Measurements from ENCODE around the gene EEF1A2.
"Not testable (repeated sequence)": the region's sequence is repeated elsewhere in the genome, so short reads cannot be mapped to it uniquely, and the experiment has no call there.

The EEF1A2 gene

DNA sequence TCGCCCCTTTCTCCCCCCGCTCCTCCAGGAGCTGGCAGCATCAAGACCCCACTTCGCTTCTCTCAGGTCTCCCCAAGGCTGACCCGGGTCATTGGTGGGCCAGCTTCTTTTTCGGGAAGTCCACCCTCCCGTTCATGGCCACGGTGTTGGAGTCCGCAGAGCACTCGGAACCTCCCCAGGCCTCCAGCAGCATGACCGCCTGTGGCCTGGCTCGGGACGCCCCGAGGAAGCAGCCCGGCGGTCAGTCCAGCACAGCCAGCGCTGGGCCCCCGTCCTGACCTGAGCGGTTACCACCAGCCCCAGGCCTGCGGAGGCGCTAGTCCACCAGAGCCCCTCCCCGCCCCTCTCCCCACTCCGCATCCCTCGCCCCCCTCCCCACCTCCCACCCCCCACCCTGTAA, 22.7 kb upstream of the EEF1A2 start:
- DNase-seq (ENCODE audit: extremely low read depth in 1 of 2, low read depth in 1 of 2) = no peak

DNA sequence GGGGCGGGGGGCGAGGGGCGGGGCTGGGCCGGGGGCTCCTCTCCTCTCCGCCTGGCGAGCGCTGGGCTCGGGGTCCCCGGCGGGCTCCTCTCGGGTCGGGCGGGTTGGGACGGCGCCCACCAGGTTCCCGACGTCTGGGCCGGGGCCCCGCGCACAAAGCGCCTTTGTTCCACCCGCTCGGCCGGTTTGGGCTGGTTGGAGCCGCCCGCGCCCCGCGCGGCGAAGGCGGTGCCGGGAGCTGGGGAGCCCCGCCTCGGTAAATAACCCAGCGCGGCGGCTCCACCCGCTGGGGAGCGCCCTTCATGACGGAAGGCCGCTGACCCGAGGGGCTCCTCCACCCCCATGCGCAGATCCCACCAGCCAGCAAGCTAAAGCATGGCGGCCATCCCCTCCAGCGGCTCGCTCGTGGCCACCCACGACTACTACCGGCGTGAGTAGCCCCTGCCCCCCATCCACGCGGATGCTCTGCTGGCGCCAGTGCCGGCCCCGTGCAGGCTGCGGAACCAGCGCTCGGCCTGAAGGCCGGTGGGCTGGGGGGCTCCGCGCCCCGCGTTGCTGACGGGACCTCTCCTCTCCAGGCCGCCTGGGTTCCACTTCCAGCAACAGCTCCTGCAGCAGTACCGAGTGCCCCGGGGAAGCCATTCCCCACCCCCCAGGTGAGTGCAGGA, 22.2 kb upstream of the EEF1A2 start:
- DNase-seq (ENCODE audit: extremely low read depth in 1 of 2, low read depth in 1 of 2) = peak in 1 of 2 donors; percentile 53

DNA sequence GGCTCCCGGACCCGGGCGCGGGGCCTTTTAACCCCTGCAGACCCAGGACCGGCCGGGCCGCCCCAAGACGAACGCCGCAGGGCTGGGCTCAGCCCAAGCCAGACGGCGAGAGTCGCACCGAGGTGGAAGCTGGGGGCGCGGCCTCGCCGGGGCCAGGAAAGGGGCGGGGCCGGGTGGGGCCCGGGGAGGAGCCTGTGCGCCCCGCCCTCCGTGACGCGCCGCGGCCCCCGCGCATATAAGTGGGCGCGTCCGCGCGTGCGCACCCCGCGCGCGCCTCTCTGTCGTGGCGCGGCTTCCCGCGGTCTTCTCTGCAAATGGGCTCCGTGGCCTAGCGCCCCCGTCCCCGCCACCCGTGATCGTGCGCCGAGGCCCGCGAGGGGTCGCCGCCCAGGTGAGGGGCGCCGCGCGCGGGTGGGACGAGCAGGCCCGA, 21.6 kb upstream of the EEF1A2 start, which contains the start of gene PPDPF:
TSS of gene PPDPF (plus strand) at position 262 of the 430 bp plus-strand sequence. CDS start 544 bp downstream, outside the sequence.
- peak; percentile 51 to 82 for DNase-seq (ENCODE audit: extremely low read depth in 1 of 2, low read depth in 1 of 2)

DNA sequence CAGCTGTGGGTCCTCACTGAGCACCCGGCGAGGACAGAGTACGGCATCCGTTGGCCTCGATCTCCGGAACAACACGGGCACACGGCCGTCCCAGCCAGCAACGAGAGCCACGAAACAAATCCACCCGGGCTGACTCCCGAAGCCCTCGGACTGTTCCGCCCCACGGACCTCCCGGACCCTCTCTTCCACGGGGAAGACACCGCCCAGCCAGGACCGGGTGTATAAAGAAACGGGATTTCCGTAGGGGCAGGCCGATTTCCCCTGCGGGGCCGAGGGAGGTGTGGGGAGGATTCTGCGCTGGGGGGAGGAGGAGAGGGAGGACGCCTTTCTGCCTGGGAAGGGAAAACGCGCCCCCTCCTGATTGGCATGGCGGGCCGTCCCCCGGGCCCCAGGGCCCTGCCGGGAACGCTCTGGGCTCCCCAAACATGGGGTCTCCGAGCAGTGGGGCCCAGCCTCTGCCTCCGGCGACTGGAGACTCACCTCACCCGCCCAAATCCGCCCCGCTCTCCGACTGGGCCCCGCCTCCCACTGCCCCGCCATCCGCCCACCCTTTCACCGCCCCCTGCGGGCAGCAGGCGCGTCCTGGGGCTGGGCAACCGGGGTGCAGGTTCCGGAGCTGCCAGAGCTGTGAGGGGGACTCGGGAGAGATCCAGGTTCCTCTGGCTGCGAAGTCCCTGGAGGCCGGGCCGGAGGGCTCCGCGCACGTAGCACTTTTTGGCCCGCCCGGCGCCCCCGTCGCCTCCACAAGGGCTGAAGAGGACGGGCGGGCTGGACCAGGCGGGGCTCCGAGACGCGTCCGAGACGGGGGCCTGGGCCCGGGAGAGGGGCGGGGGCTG, 21.0 kb upstream of the EEF1A2 start:
- DNase-seq (ENCODE audit: extremely low read depth in 1 of 2, low read depth in 1 of 2) = peak; percentile 32 to 57

DNA sequence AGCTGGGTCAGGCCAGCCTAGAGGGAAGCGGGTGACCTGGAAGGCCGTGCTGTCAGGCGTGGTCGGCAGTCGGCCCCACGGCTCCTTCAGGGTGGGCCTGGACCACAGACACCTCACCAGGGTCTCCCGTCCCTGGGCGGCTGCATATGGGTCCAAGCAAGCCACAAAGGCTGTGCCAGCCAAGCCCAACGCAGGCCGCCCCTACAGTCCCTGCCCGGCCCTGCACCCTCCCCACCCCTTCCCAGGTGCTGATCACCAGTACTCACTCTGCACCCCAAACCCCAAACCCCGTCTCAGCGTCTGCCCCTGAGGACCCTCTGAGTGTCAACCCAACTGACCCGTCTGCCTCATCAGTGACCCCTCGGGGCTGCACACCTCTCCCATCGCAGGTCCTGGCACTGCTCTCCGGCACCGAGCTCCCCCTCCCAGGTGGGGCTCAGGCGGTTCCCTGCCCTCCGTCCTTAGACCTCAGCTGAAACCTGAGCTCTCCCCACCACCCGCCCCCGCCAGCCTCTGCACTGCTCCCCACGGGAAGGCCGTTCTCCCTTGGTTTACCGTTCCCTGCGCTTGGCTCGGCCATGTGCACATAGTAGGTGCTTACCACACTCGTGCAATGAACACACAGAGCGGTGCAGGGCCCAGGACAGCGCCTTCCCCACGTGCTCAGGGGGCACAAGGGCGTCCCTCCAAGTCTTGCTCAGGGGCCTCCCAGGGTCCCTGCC, 20.2 kb upstream of the EEF1A2 start:
- no peak for DNase-seq (ENCODE audit: extremely low read depth in 1 of 2, low read depth in 1 of 2)

DNA sequence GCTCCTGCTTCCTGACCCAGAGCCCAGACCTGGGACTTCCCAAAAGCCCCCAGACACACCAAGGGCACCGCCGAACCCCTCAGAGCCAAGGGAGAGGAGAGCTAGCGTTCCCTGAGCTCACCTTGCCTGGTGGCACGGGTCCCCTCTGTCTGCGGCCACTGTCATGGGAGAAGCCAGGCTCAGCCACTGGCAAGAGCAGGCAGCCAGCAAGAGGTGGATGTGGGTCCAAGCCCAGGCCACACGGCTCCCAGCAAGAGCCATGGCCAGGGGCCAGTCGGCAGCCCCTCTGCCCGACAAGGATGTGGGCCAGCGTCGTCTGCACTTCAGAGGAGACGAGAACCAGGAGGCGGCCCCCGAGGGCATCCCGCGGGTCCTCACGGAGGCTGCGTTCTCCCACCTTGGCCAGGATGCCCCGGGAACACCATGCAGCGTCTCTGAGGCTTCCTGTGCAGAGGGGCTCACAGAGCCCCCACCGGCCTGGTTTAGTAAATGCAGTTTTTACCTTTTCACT, 19.5 kb upstream of the EEF1A2 start:
- DNase-seq (ENCODE audit: extremely low read depth in 1 of 2, low read depth in 1 of 2) = no peak

DNA sequence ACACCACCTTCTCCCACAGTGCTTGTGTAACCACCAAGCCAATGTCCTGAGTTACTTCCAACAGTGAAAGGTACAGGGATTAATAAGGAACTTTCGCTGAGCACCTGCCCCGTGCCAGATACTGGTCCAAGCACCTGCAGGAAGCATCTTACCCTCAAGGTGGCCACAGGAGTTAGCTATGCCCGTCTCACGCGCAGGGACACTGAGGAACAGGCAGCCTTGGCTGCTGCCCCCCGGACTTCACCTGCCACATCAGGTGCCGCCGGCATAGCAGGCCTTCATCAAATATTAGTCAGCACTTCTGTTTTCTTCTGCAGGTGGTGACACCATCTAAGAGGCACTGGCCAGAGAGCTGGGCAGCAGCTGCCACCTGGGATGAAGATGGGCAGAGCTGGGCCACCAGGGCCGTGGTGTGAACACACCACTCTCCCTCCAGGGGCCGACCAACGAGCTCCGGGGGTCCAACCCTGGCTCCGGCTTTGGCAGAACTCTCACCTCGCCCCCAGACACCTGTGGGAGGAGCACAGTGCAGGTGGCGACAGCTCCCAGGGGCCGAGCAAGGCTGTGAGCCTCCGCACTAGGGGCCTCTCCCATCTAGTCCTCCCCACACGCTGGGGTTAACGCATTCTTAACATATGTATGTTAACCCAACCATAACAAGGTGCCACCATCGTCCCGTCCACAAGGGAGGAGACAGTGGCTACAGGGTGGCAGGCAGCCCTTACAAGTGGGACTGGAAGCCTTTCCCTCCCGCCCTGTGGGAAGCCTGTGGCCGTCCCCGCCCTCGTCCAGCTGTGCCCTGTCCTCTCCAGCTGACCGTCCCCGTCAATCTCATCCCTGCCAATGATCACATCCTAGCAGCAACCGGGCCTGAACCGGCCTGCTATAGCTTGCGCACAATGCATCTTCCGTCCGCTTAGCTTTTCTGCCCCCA, 18.8 kb upstream of the EEF1A2 start:
- no peak for DNase-seq (ENCODE audit: extremely low read depth in 1 of 2, low read depth in 1 of 2)

DNA sequence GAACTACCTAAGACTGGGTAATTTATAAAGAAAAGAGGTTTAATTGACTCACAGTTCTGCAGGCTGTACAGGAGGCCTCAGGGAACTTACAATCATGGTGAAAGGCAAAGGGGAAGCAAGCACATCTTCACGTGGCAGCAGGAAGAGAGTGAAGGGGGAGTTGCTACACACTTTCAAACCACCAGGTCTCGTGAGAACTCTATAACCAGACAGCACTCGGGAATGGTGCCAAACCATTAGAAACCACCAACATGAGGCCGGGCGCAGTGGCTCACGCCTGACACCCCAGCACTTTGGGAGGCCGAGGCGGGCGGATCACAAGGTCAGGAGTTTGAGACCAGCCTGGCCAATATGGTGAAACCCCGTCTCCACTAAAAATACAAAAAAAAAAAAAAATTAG, 15.6 kb upstream of the EEF1A2 start:
- not testable (repeated sequence) for DNase-seq (ENCODE audit: extremely low read depth in 1 of 2, low read depth in 1 of 2)

DNA sequence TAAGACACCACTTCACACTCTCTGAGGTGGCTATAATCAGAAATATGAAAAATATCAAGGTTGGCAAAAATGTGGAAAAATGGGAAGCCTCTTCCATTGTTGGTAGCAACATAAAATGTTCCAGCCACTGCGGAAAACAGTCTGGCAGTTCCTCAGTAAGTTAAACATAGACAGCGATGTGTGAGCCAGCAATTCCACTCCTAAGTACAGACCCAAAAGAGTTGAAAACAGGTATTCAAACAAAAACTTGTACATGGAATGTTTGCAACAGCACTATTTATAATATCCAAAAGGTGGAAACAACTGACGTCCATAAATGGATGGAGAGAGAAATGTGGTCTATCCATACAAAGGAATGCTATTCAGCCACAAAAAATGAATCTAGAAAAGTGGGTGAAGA, 14.3 kb upstream of the EEF1A2 start:
- no peak for DNase-seq (ENCODE audit: extremely low read depth in 1 of 2, low read depth in 1 of 2)

DNA sequence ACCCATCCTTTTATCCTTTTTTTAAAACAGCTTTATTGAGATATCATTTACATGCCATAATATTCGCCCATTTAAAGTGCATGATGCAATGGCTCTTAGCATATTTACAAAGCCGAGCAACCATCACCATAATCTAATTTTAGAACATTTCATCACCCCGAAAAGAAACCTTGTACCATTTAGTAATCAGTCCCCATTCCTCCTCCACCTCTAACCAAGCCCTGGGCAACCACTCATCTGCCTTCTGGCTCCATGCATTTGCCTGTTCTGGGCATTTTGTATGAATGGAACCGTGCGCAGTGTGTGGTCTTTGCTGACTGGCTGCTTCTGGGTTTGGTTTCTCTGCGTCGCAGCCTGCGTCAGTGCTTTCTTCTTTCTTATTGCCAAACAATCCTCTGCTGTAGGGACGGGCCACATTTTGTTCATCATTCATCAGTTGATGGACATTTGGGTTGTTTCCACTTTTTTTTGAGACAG, 10.2 kb upstream of the EEF1A2 start:
- DNase-seq (ENCODE audit: extremely low read depth in 1 of 2, low read depth in 1 of 2) = no peak

DNA sequence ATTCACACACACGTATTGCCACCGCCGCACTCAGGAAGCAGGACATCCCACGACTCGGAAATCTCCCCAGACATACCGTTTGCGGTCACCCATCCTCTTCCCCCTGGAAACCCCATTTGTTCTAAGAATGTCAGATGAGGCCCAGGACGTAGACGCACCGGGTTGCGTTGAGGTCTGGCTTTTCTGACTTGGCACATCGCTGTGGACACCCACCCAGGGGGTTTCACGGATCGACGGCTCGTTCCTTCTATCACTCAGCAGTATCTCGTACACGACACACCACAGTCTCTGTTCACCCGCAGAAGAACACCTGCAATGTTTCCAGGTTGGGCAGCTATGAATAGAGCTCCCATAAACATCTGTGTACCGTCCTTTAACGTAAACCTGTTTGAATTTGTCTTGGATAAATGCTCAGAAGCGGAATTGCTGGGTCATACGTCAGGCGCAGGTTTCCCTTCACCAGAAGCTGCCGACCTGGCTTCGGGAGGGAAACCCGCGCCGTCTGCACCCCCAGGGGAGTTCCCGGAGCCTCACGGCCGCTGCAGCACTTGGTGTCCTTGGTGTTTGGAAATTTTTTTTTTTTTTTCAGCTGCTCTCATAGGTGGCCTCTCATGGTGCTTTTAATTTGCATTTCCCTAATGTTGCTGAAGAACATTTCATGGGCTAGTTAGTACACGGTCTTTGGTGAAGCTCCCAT, 9.3 kb upstream of the EEF1A2 start:
- DNase-seq (ENCODE audit: extremely low read depth in 1 of 2, low read depth in 1 of 2) = no peak

DNA sequence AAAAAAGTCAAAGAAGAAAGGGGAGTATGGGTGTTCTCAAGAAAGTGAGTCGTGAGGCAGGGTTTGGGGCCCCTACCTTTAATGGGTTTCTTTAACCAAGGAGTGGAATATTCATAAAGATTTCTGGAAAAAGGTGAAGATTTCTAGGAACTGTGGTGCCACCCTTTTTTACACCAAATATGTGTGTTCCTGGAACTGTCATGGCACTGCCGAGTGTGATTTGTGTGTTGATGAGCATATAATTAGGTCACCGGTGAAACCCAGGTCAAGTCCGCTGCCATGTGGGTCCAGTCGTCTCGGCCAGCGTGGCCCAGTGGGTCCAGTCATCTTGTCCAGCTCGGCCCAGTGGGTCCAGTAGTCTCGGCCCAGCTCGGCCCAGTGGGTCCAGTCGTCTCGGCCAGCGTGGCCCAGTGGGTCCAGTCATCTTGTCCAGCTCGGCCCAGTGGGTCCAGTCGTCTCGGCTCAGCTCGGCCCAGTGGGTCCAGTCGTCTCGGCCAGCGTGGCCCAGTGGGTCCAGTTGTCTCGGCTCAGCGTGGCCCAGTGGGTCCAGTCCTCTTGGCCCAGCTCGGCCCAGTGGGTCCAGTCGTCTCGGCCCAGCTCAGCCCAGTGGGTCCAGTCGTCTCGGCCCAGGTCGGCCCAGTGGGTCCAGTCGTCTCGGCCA, 8.3 kb upstream of the EEF1A2 start:
- DNase-seq (ENCODE audit: extremely low read depth in 1 of 2, low read depth in 1 of 2) = no peak

DNA sequence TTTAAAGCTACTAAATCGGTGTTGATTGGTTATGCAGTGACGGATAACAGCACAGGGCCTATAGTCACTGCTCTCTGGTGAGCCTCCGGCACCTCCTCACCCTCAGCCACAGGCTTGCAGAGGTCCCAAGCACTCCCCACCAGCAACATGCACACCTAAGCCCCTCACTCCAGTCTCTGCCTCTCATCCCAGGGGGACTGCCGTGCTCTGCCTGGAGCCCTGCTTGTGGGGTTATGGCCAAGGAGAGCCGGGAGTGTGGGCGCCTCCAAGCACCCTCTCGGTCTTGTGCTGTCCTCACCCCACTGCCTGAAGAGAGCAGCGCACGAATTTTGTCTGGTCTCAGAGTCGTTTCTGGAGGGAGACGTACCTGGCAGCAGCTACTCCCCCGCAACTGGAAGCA, 6.8 kb upstream of the EEF1A2 start:
- DNase-seq (ENCODE audit: extremely low read depth in 1 of 2, low read depth in 1 of 2) = no peak

DNA sequence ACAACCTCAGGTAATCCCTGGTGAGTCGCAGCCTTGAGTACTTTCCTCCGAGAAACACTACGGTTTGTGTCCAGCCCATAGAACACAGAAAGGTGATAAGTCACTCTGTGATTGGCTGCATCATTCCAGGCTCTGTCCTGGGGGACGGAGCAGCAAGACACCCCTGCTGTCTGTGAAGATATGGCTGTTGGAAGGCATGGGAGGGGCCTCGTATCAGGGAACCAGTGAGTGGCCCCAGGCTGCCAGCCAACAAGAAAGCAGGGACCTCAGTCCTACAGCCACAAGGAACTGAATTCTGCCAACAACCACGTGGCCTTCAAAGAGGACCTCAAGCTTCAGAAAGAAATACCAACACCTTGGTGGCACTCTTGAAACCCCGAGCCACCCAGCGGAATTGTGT, 6.4 kb upstream of the EEF1A2 start:
- DNase-seq (ENCODE audit: extremely low read depth in 1 of 2, low read depth in 1 of 2) = no peak

DNA sequence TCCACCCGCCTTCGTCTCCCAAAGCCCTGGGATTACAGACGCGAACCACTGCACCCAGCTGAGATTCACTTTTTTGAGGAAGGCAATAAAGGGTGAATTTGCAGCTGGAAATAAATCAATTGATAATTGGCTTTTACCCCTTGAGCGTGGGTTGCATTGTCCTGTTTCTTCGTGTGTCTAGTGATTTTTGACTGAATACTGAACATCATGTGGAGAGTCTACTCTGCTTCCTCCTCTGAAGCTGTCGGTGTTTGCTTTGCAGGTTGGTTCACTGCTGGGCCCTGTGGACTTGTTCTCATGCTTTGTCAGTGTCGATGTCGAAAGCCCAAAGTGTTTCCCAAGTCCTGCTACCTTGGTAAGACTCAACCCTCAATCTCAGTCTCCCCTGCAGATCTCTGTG, 5.8 kb upstream of the EEF1A2 start:
- no peak for DNase-seq (ENCODE audit: extremely low read depth in 1 of 2, low read depth in 1 of 2)

DNA sequence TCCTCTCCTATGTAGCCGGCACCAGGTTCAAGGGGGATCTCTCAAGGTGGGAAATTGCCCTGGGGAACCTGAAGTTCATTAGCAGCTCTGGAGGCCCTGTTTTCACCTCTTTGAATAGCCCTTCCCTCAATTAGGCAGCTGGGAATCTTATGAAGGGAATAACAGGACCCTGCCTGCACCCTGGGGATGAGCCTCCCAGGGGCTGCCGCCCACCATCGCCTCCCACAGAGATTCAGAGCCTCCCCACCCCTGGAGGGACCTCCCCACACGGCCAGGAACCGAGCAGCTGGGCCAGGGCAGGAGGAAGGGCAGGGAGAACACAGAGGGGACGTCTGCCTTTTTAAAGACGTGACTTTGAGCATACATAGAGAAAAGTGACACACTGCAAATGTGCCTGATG, 4.6 kb upstream of the EEF1A2 start:
- DNase-seq (ENCODE audit: extremely low read depth in 1 of 2, low read depth in 1 of 2) = no peak

DNA sequence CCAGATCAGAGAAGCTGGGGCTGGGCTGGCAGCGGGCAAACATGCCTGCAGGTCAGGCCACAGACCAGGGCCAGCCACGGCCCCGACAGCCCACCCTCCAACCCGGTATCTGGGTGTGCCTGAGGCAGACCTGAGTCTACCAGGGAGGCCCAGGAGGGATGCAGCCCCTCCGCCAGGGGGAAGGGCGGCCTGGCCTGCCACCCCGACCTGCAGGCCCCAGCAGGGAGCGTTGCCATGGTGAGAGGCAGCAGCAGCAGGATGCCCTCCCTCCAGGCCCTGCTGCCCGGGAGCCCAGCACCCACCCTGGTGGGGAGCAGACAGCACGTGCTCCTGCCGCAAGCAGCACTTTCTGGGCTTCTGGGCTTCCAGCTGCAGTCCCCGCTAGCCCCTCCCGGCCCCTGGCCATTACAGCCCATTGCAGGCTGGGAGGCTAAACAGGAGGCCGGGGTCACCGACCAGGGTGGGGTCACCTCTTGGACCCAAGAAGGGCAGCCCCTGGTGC, 3.8 kb upstream of the EEF1A2 start:
- no peak for DNase-seq (ENCODE audit: extremely low read depth in 1 of 2, low read depth in 1 of 2)

DNA sequence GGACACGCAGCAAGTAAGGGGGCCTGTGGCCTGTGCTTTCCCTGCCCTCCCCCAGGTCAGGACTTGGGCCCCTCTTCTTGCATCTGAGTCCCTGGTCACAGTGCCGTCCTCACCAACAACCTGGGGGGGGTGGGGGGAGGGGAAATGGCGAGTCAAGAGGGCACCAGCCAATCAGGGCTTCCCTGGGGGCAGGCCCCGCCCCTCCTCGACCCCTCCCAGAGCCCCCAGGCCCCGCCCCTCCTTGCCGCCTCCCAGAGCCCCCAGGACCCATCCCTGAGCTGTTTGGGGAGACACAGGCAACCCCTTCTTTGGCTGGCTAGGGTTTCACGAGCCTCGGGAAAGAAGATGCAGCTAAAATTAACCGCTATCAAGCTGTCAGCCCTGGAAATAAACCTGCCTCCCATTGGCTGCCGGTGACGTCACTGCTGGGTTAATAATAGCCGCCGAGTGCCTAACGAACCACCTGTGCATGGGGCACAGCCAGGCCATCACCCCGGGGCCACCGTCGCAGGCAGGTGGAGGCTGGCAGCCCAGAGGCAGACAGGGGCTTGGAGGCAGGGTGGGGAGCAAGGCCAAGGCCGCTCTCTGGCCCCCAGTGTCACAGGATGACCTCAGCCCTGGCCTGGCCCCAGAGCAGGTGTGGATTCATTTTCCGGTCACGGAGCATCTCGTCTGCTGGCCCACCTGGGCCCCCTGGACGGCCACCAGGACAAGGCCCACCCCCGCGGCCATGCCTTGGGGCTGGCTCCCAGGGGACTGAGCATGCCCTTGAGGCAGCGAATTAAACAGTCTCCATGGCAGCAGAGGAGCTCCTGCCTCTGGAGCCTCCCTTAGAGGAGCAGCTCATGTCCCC, 3.2 kb upstream of the EEF1A2 start:
- DNase-seq (ENCODE audit: extremely low read depth in 1 of 2, low read depth in 1 of 2) = no peak
